Measurements from ENCODE around the gene C1orf21.
A peak's percentile ranks its signal among the peaks of the same experiment; 100 is the strongest.

The C1orf21 gene

DNA sequence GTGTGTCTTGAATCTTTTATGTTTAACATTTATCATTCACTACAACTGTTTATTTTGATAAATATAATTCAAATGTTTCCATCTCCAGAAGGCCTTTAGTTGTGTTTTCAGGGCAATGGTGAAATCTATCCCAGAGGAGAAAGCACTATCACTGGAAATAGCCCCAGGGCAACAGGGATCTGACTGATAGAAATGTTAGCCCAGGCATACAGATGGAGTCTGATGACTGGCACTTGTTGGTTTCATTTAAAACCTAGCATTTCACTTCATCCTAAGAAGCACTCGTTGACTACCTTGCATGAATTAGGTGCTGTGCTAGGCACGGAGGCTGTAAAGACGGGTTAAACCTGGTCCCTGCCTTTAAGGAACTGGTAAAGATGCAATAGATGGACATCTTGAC lies 103.1 kb downstream of the C1orf21 start:
- FAIRE-seq: no peak

DNA sequence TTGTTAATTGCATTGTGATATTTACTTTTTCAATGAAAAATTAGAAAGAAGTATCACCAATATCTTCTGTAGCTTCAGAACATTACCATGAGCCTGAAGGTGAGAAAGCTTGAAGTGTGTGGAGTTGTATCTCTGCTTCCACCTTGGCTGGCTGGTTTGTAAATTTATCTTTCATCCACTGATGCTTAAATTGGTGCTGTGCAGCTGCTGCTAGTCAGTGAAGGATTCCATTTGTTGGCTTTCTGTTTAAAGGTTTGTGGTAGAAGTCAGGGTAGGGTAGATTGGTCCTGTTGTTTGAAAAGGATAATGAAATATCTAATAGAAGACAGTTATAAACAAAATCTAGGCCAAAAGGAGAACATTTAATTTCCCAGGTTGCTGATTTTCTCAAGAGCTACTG lies 105.7 kb downstream of the C1orf21 start:
- no peak for FAIRE-seq

DNA sequence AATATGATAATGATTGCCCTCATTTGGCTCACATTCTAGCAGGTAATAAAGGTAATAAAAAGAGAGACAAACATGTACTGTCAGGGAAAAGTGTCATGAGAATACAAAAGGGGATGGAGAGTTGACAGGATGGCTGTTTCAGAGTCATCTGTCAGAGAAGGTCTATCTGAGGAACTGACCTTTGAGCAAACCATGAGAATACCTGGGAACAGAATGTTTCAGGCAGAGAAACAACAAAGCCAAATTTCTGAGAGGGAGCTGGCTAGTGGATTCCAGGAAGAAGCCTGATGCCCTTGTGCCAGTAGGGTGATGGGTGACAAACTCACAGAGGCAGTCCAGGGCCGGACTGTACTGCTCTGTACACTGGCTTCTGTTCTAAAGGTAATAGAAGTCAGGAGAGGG lies 107.2 kb downstream of the C1orf21 start:
- FAIRE-seq: no peak

DNA sequence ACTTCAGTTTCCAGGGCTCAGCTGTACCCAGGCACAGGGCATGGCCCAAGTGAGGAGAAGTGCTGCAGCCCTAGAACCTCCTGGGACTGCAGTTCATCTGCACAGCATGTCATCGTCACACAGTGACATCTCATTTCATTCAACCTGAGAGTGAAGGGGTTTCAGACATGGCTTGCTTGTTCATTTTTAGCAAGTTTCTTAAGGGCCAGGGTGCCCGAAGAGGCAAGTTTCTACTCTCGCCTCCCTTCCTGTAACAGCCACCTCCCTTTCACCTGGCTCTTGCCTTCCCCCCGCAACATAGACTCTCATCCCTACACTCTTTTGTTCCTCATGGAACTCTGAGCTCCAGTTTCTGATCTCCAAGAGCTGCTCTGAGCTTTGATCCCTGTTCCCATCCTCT lies 108.1 kb downstream of the C1orf21 start:
- no peak for FAIRE-seq

DNA sequence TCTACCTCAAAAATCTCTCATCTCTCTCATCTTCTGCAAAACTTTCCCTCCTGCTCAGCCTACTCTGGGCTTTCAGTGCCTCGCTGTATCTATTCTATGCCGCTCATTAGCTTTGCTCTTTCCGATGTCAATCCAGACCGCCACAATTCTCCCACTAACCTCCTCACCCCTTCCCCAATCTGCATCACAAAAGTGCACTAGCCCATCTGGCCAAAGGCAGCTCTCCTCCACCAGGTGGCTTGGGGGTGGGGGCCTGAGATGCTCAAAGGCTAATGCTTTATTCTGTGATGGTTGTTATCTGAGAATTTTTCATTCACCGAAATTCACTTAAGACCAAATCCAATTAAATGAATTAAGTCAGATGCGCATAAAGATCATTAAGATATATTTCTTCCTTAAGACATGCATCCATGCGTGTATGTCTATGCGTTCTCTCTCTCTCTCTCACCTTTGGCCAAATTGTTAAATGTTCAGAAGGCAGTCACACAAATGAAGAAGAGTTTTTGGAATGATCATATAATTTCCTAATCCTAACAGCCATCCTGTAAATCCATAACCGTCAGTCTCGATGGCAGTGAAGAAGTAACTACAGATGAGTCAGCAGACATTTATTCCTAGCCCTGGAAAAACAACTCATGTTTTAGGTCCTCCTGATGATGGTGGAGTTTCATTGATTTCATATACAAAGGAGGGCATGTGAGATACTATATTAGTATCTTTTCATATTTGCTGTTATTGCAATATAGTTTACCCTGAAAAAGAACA lies 111.3 kb downstream of the C1orf21 start:
- FAIRE-seq: no peak

DNA sequence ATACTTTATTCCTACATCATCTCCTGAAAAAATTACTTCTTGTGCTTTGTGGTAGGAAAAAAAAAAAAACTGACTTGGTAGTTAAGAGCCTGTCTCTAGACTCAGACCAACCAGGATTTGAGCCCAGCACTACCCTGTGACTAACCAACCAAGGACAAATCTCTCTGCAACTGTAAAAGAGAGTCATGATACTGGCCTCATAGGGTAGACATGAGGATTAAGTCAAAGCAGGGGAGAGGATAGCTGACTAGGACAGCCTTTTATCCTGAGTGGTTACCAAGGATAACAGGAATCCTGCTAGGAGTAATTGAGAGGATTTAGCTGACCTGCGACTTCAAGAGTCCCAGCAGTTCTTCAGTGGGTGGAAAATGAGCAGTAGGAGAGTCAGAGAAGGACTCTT lies 112.8 kb downstream of the C1orf21 start:
- no peak for FAIRE-seq

DNA sequence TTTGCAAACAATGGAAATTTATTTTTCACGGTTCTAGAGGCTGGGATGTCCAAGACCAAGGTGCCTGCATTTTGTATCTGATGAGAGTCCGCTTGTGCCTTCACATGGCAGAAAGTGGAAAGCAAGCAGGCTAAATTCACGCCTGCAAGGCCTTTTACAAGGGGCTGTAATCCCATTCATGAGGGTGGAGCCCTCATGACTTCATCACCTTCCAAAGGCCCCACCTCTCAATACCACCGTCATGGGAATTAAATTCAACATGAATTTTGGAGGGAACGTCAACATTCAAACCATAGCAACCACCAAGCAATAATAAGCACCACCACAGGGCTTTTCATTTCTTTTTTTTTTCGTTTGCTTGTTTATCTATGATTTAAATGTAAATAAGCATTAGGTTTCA lies 115.3 kb downstream of the C1orf21 start:
- no peak for FAIRE-seq

DNA sequence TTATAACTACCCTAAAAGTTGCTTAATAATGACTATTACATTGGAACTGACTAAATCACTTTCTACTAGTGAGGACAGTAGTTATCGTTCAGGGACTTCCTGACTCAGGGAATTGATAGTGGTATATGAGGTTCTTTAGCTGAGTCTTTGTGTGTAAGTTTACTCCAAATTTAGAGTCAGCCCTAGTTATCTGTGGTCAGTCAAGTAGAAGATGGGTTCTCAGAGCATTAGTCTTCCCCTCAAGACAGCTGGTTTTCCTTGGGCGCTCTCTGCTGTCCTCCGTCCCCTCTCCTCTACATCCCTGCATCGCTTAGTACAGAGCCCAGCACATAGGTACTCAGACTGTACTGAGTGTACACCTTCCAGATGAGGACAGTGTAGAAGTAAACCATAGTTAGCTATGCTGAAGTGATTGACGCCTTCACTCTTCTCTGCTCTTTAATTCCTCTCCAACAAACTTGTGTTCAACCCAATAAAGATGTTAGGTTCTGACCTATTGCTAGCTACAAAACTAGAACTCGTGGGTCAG lies 116.5 kb downstream of the C1orf21 start:
- no peak for FAIRE-seq

DNA sequence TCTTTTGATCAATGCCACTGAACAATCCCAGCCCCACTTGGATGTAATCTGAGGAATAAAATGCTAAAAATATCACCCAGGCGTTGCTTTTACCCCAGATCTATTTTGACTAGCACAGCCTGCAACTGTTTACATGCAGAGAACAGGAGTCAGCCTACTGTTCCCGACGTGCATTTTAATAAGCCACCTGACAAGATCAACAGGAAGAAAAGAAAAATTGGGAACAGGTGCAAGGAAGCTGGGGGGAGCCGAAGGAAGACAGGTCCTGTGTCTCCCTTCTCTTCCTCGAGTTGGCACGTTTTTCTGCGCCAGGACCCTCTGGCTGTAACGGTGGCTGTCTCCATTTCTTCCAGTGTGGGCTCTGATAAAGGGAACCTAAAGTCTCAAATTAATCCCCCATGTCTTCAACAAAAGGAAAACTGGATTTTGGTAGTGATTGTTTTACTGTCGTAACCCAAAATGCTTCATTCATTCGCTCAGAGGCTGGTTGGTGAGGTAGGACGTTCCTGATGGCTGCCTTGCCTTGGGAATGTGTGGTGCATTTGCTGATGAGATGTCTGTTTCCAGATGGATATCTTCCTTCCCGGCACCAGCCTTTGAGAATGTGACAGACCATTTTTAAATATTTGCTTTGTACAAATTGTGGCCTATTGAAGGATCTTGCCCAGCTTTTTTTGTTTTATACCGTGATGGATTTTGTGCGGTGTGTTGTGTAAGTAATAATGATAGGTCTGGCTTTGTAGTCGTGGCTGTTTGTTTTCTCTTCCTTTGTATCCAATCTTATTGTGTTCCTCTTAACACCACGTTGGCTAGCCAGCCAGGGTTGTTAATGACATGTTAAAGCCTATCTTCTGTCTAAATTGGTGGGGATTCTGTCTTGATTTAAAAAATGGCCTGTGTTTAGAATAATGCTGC lies 117.5 kb downstream of the C1orf21 start:
- FAIRE-seq: no peak

DNA sequence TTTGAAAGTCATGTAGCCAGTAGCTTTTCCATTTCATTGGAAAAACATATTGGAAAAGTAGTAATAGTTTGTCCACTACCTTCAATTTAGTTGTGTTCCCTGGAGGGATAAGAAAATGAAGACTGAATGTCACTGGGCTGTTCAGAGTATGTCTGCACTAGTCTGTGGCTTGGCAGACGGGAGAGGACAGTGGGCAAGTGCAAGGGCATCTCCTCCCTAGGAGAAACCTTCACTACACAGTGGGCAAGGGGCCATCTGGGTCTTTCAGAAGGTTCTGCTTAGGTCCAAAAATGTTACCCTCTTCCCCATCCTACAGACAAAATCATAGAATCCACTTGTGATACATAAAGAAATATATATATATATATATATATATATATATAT lies 118.1 kb downstream of the C1orf21 start:
- no peak for FAIRE-seq

DNA sequence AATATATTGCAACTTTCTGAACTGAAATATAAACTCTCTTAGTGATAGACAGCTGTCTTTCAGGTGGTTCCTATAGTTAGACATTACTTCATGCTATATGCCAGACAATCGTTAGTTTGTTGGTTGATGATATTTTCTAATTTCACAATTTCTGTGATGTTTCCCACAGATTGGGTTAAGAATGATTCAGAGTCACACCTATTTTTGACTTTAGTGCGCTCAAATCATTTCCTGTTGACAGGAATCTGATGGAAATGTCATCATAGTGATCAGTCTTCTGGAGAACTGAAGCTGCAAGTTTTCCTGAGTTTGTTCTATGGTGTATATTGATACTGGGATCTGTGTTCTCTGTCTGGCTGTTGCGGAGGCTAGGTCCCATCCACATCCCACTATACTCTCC lies 119.7 kb downstream of the C1orf21 start:
- FAIRE-seq: no peak

DNA sequence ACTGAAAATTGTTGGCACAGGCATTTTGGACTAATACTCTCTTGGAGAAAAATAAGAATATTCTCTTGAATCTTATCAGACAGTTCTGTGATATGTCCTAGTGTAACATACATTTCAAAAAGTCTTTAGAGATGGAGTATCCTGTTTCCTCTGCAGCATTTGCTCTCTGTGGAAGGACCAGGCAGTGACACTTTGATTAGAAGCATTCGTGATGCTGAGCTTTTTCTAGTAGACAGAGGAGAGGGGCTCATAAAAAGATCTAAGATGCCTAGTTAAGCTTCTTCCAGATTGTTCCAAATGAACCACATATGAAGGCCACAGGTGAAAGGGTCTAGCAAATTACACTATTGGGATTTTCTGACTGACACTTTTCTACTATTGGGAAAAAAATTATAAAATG lies 120.3 kb downstream of the C1orf21 start:
- FAIRE-seq: no peak

DNA sequence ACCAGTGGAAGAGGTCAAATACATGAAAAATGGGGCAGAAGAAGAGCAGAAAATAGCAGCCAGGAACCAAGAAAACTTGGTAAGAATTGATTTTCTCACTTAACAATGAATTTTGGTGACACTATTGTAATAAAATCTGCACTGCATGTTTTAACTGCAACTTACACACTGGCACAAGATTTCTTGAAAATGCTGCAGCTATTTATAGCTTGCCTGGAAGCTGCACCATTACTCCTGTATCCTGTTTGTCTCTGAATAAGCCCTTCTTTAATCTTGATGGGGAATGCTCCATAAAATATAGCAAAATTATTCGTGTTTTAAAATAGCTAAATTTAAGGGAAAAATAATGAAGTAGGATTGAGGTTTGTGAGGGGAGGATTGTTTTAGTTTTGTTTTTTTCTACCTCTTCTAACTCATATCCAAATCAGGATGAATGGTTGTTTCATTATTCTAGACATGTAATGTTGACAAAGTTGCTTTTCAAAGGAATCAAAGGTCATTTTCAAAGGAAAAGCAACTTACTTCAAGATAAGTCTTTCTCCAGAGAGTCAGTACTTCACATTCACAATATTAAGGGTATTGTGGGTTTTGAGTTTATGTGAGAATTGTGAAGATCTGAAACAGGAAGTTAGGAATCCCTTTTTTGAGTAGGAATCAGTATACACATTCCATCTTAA lies 120.9 kb downstream of the C1orf21 start:
- FAIRE-seq: no peak

DNA sequence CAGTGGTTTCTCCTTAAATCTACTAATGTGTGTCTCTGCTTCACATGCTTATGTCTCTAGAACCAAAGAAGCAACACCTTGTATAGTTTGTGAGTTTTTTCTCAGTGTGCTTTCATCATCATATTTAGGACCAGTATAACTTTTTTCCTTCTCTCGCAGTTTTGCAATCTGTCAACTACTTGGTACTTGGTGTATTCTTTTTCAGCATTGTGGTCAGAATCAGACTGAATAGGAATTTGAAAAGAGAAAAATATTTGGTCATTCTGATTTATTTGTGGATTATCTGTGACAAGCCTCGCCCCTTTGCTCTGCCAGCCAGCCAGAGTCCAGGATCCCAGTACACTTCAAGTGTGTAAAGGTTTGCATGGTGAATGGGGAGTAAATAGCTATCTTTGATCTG lies 122.3 kb downstream of the C1orf21 start:
- no peak for FAIRE-seq

DNA sequence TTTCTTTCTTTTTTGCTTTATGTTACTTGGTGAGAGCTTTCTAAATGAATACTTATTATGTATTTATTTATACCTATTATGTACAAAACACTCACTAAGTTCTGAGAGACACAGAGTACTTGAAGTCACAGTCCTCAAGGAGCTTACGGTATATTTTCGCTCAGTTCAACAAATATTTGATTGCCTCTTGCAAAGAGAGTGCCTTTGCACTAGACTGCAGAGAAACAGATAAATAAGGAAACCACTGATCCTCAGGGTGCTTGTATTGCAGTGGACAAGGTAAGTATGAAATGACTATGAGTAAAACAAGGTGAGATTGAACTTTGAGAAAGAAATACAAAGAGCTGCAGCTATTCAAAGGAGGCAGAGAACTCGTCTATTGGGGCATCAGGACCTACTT lies 123.3 kb downstream of the C1orf21 start:
- FAIRE-seq: no peak

DNA sequence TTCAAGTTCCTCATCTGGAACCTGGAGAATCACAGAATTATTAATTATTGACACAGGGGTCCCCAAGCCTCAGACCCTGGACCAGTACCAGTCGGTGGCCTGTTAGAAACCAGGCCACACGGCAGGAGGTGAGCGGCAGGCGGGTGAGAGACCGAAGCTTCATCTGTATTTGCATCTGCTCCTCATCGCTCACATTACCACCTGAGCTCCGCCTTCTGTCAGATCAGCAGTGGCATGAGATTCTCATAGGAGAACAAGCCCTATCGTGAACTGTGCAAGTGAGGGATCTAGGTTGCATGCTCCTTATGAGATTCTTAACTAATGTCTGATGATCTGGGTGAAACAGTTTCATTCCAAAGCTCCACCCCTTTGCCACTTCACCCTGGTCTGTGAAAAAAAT lies 125.9 kb downstream of the C1orf21 start:
- FAIRE-seq: no peak

DNA sequence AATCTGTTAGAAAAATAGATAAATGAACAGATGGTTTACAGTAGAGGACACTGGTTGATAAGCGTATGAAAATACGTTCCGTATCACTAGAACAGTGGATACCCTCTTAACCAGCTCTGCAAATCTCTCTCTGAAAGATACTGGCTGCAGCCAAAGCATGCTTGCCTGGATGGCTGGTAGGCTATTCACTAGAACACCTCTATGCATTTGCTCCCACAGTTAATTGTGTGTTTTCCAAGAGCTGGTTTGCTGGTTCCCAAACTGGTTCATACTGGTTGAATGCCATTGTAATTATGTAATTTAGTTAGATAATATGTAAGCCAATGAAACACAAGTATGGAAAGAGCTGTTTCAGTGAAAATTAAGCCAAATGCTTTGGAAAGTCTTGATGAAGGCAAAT lies 126.6 kb downstream of the C1orf21 start:
- no peak for FAIRE-seq

DNA sequence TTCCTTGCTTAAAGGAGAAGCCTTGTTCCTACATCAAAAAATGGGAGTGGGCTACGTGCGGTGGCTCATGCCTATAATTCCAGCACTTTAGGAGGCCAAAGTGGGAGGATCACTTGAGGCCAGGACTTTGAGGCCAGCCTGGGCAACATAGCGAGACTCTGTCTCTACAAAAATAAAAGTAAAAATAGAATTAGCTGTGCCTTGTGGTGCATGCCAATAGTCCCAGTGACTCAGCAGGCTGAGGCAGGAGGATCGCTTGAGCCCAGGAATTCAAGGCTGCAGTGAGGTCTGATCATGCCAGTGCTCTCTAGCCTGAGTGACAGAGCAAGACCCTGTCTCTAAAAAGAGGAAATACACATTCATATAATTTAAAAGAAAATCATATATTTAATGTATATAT lies 127.1 kb downstream of the C1orf21 start:
- no peak for FAIRE-seq

DNA sequence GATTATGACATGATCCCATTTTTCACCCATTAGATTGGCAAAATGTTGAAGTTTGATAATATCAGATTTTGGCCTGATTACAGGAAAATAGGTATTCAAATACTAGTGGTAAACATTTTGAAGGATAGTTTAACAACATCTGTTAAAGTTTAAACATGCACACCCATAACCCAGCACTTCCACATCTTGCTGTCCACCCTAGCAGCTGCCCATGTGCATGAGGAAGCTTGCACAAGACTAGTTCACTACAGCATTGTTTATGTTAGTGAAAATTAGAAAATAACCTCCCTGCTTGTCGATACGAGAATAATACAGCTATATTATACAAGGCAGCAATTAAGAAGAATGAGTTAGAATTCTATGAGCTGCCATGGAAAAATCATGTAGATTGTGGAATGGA lies 127.6 kb downstream of the C1orf21 start:
- FAIRE-seq: no peak

DNA sequence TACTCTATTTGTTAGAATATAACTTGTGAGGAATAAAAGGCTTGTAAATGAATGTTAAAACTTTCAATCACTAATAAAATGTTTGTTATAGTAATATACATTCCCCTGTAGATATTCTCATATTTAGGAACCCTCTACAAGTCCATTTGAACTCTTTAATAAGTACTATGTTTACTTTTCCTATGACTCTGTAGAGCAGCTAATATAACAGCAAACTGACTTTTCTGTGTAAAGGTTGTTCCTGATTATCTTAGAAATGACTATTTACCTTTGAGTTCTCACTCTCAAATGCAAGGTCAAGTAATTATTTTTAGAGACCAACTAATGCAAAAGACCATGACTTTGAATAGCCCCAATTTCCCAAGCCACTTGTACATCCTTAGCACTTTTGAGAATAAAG lies 130.3 kb downstream of the C1orf21 start:
- no peak for FAIRE-seq

DNA sequence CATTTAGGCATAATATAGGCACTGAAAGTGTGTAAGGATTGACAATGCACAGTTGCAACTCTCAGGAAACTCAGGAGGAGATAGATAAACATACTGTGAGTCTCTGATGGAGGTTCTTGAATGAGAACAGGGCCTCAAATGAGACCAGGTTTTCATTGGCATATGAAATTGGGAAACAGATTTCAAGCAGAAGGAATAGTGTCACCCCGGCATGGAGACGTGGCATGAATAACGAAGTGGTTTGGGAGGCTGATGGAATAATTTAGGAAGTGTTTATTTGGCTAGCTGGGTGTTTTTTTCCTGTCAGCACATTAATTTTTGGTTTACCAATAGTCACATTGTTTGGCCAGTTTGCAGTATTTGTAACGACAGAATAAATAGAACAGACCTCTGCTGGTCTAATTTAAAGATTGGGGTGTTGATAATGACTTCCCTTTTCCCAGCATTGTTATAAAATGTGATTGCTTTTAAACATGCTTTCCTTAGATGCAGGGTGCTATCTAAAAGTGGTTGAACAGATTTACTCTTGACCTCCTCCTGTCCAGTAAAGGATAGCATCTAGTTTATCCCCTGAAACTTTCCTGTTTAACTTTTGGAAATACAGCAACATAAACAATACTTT lies 132.0 kb downstream of the C1orf21 start:
- no peak for FAIRE-seq

DNA sequence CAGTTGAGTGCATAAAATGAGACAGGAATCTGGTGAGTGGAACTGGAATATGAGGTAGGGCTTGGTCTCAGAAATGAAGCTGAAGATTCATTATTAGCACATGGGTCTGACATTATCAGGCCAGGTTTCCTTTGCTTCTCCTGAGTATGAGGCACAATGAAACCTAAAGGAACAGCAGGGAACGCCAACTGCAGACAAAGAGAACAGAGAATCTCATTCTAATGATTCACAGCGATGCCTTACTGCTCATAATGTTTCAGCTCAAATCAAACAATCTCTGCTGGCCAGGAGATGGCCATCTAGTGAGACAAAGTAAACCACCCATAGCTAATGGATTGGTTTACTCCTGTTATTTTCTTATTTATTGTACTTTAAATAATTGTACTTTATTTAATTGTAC lies 133.5 kb downstream of the C1orf21 start:
- FAIRE-seq: no peak

DNA sequence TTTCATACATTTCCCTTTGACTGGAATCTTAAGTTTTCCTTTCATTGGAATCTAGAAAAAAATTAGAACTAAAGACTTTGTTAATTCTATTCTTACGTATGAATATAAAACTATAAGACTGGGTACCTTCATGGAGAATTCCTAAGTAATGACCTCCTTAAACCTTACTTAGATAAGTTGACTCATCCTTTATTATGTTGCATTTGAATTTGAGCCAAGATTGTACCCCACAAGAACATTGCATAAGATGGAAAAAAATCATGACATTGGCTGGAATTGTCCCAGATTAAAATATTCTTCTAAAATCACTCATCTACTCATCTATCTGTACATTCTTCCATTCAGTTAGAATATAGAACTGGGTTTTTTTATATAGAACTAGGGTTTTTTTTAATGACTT lies 137.4 kb downstream of the C1orf21 start:
- FAIRE-seq: peak; percentile 5
